GM12875 (cell line): ENCODE data around the gene NADSYN1.

ENCODE experiments used
- H3K4me3 ChIP-seq: one replicate; pipeline ENCODE4 v1.5.1; 2011; ENCODE audit warnings: low read depth, low read length, control low read depth
- TF ChIP-seq, protein P1 (sequence below): IDR thresholded peaks from 2 replicates; pipeline ENCODE4 v1.5.1; 2011; ENCODE audit warnings: low read depth, mild to moderate bottlenecking, control low read depth, inconsistent platforms, low read length, moderate library complexity, borderline replicate concordance; ENCODE audit not compliant: insufficient read depth

Gene NADSYN1

DNA sequence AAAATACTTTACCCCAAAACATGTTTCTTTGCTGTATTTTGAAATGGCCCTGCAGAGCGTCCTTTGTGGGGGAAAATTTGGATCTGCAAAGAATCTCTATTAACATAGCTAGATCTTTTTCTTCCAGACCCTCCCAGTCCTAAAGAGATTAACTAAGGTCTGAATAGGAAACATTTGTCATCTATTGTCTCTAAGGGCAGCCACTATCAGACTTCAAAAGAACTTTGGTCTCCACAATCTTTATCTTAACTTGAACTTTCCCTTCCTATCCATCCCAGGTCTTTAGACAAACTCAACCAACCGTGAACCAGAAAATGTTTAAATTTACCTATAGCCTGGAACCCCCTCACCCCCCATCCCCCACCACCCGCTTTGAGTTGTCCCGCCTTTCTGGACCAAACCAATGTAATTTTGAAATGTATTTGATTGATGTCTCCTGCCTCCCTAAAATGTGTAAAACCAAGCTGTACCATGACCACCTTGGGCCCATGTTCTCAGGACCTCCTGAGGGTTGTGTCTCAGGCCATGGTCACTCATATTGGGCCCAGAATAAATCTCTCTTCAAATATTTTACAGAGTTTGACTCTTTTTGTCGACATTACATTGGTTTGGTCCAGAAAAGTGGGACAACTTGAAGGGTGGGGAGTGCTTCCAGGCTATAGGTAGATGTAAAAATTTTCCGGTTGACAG is 91.7 kb downstream of the NADSYN1 start:
- TF ChIP-seq, protein P1, sequence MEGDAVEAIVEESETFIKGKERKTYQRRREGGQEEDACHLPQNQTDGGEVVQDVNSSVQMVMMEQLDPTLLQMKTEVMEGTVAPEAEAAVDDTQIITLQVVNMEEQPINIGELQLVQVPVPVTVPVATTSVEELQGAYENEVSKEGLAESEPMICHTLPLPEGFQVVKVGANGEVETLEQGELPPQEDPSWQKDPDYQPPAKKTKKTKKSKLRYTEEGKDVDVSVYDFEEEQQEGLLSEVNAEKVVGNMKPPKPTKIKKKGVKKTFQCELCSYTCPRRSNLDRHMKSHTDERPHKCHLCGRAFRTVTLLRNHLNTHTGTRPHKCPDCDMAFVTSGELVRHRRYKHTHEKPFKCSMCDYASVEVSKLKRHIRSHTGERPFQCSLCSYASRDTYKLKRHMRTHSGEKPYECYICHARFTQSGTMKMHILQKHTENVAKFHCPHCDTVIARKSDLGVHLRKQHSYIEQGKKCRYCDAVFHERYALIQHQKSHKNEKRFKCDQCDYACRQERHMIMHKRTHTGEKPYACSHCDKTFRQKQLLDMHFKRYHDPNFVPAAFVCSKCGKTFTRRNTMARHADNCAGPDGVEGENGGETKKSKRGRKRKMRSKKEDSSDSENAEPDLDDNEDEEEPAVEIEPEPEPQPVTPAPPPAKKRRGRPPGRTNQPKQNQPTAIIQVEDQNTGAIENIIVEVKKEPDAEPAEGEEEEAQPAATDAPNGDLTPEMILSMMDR = no peak
- no peak overlapping the region for H3K4me3 ChIP-seq

DNA sequence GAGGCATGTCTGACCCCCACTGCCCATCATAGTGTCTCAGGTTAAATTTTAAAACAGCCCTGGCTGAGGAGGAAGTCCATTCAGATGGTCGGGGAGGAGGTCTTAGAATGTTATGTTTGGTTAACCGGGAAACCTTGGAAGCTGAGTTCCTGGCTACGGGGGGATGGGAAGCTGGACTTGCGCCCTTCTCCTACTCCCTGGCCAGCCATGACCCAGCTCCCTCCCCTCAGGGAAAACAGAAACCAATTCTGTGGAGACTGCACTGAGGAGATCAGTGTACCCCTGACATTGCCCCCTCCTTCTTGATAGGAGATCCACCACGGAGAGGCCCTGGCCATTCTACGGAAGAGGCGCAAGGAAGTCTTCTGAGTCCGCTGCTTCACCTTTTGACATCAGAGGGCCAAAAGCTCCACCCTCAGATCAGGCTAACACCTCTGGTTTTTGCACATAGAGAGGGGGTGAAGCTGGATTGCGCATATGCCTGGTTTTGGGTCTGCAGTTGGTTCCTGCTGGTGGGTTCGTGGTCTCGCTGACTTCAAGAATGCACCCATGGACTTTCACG is 92.5 kb downstream of the NADSYN1 start:
- no peak overlapping the region for H3K4me3 ChIP-seq
- TF ChIP-seq, protein P1 = no peak

DNA sequence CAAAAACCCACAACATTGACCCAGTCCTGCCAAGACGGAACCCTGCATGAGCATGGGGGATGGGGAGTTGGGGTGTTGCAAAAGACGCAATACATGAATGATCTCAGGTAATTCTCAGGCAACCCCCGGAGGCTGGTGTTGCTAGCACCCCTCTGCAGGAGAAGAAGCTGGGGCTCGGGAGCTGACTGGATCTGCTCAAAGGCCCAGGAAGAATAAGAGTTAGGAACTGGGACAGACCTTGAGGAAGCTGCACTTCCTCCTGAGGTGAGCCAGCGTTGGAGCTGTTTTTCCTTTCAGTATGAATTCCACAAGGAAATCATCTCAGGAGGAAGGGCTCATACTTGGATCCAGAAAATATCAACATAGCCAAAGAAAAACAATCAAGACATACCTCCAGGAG is 95.1 kb downstream of the NADSYN1 start, which contains the start of gene KRTAP5-9:
Gene KRTAP5-9 (plus strand): TSS at position 301 of the 400 bp plus-strand sequence. CDS start 238 bp downstream, outside the sequence.
- TF ChIP-seq, protein P1 = no peak
- no peak within 1 kb of the TSS for H3K4me3 ChIP-seq

DNA sequence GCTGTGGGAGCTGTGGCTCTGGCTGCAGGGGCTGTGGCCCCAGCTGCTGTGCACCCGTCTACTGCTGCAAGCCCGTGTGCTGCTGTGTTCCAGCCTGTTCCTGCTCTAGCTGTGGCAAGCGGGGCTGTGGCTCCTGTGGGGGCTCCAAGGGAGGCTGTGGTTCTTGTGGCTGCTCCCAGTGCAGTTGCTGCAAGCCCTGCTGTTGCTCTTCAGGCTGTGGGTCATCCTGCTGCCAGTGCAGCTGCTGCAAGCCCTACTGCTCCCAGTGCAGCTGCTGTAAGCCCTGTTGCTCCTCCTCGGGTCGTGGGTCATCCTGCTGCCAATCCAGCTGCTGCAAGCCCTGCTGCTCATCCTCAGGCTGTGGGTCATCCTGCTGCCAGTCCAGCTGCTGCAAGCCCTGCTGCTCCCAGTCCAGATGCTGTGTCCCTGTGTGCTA is 95.7 kb downstream of the NADSYN1 start:
- H3K4me3 ChIP-seq = no peak overlapping the region
- TF ChIP-seq, protein P1 = no peak
